HuH-7 (cell line): ENCODE measurements around the gene ALPL.
A peak's percentile ranks its signal among the peaks of the same experiment; 100 is the strongest.

Experiments used
- DNase-seq: peaks from one replicate; pipeline ENCODE4 v3.0.0; 2011; ENCODE audit warnings: low spot score

ALPL gene

DNA sequence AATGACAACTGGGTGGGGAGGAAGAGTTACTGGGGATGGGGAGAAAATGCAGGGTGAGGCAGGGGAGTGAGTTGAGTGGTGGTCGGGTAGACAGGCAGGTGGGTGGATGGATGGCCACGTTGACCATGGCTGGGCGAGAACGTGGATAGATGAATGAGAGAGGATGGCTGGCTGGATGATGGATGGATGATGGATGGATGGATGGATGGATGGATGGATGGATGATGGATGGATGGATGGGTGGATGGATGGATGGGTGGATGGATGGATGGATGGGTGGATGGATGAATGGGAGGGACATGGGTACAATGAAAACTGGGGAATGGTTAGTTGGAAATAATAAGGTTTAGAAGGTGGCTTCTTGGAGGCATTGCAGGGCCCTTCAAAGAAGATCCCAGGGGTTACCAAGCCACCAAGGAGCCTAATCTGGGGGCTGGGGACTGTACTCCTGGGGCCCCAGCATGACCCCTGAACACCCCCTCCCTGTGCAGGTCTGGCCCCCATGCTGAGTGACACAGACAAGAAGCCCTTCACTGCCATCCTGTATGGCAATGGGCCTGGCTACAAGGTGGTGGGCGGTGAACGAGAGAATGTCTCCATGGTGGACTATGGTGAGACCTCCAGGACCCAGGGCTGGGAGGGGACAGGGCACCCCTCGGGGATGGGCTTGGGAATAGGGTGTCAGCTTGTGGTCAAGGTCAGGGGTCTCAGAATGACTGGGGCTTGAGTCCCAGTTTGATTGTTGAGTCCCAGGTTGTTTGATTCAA is 67.0 kb downstream of the ALPL start:
- no peak for DNase-seq

DNA sequence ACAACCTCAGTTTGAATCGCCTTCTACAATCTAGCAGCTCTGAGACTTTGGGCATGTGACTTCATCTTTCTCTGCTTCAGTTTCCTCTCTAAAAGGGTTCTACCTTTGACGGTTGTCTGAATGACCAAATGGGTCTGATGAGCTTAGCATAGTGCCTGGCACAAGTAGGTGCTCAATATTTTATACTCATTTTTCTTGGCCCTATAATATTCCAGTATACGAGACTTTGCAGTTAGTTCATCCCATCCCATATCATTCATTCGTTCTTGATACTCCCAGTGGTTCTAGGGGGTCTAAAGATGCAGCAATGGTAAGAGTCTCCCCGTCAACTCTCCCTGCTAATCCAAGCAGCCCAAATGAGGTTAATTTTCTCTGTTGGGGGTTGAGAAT is 67.6 kb downstream of the ALPL start:
- DNase-seq, result no peak

DNA sequence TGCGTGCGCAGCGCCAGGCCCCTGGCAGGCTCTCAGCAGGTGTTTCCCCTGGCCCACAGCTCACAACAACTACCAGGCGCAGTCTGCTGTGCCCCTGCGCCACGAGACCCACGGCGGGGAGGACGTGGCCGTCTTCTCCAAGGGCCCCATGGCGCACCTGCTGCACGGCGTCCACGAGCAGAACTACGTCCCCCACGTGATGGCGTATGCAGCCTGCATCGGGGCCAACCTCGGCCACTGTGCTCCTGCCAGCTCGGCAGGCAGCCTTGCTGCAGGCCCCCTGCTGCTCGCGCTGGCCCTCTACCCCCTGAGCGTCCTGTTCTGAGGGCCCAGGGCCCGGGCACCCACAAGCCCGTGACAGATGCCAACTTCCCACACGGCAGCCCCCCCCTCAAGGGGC is 68.1 kb downstream of the ALPL start:
- no peak for DNase-seq

DNA sequence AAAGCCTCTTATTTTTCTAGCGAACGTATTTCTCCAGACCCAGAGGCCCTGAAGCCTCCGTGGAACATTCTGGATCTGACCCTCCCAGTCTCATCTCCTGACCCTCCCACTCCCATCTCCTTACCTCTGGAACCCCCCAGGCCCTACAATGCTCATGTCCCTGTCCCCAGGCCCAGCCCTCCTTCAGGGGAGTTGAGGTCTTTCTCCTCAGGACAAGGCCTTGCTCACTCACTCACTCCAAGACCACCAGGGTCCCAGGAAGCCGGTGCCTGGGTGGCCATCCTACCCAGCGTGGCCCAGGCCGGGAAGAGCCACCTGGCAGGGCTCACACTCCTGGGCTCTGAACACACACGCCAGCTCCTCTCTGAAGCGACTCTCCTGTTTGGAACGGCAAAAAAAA is 68.7 kb downstream of the ALPL start:
- no peak for DNase-seq

DNA sequence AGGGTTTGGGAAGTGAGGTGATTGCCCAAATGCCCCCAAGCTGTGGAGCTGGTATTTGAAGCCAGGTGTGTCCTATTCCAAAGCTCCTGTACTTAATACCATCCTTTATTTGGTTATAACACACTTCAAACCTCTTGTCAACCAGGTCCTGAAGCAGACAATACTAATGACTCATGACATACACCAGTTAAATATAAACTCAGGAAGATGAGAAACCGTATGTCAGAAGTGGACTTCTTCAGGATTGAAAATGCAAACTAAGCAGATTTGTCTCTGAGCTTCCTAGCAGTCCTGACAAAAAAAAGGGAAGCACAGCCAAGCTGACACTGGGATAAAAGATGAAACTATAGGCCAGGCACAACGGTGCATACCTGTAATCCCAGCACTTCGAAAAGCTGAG is 70.6 kb downstream of the ALPL start:
- no peak for DNase-seq

DNA sequence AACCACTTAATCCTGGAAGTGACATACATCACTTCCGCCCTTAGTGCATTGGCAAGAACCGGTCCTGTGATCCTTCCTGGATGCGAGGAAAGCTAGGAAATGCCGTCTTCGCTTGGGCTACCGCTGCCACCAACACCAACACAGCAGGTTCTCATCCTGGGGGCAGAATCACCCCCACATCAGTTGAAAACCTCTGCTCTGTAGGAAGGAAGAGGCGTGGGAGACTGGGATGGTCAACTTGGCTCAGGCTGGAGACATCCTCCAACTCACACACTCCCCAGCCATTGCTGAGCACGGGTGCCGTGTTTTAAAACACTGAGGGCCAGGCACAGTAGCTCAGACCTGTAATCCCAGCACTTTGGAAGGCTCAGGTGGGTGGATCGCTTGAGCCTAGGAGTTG is 74.9 kb downstream of the ALPL start:
- DNase-seq, result no peak

DNA sequence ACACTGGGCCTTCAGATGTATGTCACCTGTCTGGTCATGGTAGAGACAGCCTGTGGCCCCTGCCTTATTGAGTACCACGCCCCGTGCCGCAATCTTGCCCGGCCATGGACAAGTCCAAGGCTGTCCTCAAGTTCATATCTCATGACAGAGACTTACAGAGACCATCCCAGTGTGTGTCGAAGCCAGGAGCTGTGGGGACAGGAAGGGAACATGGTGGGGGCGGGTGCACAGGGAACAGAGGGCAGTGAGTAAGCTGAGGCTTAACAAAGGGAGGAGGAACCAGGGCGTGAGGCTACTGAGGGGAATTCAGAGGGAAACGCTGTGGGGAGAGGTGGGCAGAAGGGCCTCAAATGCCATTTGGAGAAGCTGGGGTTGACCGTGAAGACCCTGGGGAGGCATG is 75.8 kb downstream of the ALPL start:
- no peak for DNase-seq

DNA sequence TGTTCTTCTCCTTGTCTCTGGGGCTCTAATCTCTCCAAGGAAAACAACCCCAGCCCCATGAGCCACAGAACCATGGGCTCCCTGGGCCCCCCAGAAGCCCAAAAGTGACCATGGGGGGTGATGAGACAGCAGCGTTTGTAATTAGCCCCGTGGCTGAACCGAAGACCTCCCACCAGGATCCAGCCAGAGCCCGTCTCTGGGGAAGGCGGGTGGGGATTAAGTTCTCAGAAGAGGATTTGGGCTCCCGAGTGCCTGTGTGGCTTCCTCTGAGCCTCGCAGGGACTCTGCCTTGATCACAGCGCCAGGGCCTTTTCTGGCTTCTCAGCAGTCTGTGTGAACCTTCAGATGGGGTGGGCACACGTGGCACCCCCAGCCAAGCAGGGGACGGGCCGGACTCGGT is 77.0 kb downstream of the ALPL start:
- DNase-seq, result no peak

DNA sequence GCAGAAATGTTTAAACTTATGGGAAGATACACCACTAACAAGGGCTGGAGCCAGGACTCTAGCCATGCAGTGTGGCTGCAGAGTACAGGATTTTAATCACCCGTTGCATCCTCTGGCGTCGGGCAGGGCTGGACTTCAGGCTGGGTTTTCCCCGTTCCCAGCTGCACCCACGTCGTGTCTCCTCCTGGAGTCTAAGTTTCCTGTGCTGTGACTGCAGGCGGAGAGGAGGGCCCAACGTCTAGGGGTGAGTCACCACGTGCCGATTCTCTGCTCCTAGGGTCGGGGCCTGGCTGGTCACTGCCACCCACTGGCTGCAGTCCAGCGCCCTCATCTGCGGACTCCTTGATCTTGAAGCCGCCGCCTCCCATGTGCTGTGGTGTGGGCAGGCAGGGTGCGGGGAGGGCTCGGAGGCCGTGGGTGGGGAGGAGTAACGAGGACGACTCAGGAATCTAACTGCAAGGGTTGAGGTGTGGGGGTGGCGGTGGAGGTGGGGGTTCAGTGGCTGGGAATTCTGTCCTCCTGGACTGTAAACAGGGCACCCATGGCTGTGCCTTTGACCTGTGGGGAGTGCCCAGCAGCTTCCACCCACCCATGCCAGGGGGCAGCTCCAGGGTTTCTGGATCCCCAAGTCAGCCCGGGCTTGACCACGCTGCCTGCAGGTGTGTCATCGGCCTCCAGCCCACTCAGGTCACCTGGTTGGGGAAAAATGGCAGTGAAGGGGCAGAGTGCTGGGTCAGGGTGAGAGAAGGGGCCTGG is 77.8 kb downstream of the ALPL start:
- DNase-seq, result peak; percentile 61

- no peak for DNase-seq
Measured at GRCh38 chr1:21587602-21587953, 78.4 kb downstream of the ALPL start.

DNA sequence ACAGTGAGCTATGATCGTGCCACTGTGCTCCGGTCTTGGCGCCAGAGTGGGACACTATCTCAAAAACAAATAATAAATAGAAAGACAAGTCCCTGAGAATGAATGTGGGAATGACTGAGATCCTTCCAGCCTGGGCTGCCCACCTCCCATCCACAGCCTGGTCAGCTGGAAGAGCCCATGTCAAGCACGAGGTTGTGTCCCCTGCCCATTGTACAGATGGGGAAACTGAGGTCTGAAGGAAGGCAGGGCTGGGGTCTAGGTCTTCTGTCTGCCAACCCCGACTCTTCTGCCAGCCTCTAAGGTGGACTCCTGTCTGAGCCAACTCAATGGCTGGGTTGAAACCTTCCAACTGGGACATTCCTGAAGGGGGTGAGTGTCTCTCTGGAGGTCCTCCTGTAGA is 80.4 kb downstream of the ALPL start:
- DNase-seq, result no peak

DNA sequence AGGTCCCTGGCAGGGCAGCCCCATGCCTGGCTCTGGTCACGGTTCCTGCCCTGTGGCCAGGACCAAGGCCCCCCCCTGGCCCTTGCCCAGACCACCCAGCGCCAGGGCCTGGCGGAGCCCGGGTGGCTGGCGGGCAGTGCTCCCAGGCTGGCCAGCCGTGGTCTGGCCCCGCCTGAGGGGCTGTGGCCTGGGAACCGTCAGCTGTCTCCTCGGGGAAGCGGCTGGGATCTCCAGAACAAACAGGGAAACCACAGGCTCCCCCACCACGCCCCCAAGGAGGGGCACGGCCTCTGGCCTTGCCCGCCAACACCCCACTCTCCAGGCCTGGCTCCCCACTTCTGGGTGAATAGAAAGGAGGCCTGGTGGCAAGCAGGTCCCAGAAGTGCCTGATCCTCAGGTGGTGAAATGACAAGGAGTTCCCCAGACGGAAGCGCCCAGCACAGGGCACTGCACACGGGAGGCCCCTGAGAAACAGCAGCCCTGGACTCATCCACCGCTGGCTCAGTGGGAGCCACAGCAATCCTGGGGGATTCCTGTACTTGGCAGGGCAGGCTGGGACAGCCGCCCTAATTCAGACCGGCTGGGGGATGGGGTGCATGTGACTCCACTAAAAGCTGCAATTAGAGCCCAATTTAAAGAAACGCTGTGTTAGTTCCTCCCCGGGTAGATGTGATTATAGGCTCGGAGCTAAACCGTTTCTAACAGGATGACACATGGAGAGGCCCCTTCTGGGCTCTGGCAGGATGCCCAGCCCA is 81.1 kb downstream of the ALPL start:
- no peak for DNase-seq

GRCh38 chr1:21590934-21591333 is 81.7 kb downstream of the ALPL start:
- DNase-seq, result no peak

DNA sequence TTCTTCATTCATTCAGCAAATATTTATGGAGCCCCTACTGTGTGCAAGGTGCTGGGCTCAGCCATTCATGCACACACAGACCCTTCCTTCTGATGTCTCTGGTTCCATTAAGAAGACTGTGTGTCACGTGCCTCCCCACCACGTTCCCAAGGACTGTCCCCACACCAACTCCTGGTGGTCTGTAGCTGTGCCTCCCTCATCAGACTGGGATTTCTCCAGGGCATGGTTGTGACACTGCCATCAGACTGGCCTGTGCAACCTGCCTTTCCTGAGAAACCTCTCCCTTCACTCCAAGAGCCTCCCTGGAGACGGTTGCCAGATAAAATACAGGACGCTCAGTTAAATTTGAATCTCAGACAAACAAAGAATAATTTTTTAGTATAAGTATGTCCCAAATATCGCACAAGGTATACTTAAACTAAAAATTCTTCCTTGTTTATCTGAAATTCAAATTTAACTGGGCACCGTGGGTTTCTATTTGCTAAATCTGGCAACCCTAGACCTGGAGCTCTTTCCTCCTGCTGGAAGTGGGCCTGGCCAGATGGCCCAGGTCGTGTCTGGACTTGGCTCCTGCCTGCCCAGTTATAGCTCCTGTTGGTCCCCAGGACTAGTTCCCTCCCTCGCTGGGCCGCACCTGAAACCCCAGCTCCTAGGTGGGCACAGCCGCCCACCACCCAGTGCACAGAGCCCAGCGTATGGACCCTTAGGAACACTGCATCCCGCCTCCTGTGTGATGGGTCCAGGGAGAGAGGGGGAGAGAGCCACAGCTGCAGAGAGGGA is 83.1 kb downstream of the ALPL start:
- DNase-seq, result no peak

DNA sequence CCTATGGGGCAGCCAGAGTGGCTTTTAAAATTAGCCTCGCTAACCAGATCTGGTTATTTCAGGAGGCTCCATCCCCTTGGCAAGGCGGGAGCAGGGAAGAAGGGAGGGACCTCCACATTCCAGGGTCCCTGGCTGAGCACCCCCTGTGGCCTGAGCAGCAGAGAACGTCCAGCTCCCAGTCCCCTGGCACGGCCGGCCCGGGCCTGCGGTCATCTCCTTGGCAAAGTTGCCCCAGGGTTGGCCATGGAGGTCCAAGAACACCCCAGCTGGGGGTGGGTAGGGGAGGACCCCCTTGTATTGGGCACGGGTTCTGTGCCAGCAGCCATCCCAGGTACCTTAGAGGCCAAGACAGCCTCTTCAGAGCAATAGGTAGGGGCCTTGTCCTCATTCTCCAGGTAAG is 84.0 kb downstream of the ALPL start:
- DNase-seq, result no peak

- no peak for DNase-seq
Measured at GRCh38 chr1:21594501-21594900, 85.3 kb downstream of the ALPL start.

DNA sequence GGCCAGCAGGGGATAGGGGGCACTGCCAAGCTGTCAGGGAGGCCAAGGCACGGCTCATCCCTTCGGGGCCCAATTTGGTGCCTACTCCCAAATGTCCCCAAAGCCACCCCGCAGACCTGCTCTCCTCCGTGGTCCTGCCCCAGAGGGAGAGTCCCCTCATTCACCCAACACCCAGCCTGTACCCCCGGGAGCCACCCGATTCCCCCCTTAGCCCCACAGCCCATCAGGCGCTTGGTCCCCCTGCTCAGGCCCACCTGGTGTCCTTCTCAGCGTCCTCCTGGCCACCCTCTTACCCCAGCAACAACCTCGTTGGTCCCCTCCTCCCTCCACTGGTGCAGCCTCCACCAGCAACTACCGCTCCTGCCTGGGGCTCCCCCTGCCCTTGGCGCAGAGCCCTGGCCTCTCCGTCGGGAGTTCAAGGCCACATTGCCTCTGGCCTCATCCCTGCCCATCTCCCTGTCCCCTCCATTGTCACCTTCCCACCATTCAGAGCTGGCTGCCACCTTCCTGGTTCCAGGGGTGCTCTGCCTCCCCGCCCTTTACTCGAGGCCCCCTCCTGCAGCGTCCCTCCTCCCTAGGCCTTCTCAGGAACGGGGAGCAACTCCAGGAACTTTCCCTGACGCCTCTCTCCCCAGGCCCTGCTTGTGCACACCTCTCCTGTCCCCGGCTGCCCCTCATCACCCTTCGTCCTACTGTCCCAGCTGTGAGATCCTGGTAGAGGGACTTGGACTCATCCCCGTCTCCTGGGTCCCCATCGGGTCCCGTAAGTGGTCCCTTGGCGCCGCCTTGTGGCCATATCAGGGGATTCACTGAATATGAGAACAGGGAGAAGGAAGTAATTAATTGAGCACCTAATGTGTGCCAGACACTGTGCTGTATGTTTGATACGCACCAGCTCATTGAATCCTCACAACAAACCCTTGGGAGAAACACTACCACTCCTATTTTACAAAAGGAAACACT is 86.0 kb downstream of the ALPL start:
- peak; percentile 82 for DNase-seq

- no peak for DNase-seq
Measured at GRCh38 chr1:21596174-21596573, 87.0 kb downstream of the ALPL start.

- DNase-seq, result no peak
Measured at GRCh38 chr1:21596628-21597027, 87.4 kb downstream of the ALPL start.

DNA sequence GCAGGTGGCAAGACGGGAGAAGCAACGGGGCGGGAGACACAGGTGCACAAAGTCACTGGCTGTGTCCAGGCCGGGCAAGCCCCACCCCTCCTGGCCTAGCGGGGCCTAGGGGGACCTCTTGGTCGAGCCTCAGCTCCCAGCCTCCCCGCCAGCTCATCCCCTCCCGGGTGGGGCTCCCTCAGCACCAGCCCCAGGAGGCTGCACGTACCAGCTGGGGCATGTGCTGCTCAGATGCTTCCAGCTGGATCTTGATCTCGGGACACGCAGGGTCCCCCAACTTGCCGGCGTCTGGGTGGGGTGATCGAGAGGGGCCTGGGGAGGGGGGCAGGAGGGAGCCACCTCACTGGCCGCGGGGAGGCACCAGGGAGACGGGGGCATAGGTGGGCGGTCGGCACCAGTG is 88.5 kb downstream of the ALPL start:
- no peak for DNase-seq

GRCh38 chr1:21598417-21598816 is 89.2 kb downstream of the ALPL start:
- no peak for DNase-seq
